ENCODE data around the gene PAGR1. TPM values are rescaled to one million over a fixed set of nuclear protein-coding genes. Genes with fewer than 3 reads are reported as not detected.
A peak's percentile ranks its signal among the peaks of the same experiment; 100 is the strongest.

Gene PAGR1
- total and polyA plus RNA-seq, 2 of the 13 experiments (the other 11 are each of a cell fraction or from before 2014, with no cell fraction given): 9.8 to 66.4 TPM

DNA sequence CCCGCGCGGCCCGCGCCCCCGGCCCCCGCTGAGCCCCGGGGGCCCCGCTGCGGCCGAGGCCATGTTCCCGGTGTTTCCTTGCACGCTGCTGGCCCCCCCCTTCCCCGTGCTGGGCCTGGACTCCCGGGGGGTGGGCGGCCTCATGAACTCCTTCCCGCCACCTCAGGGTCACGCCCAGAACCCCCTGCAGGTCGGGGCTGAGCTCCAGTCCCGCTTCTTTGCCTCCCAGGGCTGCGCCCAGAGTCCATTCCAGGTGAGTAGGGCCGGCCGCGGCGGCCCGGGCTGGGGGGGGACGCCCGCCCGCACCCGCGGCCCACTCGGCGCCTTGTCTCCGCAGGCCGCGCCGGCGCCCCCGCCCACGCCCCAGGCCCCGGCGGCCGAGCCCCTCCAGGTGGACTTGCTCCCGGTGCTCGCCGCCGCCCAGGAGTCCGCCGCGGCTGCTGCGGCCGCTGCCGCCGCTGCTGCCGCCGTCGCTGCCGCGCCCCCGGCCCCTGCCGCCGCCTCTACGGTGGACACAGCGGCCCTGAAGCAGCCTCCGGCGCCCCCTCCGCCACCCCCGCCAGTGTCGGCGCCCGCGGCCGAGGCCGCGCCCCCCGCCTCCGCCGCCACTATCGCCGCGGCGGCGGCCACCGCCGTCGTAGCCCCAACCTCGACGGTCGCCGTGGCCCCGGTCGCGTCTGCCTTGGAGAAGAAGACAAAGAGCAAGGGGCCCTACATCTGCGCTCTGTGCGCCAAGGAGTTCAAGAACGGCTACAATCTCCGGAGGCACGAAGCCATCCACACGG is 9.1 kb upstream of the PAGR1 start (continued):
- 0 out of 2 replicates have a peak, but pooled peaks have one; percentile 29 for TF ChIP-seq ZNF790 (CRISPR knock-in tag; IDR thresholded peaks at IDR 0.05; ENCODE audit: borderline replicate concordance)
- TF ChIP-seq, protein P1, sequence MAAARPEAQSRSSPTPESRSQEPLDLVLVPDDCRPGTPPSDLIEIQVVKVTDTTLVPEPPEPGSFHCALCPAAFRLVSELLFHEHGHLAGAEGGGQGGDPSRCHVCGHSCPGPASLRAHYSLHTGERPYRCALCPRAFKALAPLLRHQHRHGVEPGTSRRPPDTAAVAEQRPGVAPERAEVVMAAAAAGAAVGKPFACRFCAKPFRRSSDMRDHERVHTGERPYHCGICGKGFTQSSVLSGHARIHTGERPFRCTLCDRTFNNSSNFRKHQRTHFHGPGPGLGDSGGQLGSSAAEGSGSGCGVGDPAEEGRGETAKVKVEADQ (CRISPR knock-in tag; IDR thresholded peaks at IDR 0.05; ENCODE audit: borderline replicate concordance): no peak
- TF ChIP-seq ZNF230 (CRISPR knock-in tag; IDR thresholded peaks at IDR 0.05): no peak
- TF ChIP-seq, protein P2, sequence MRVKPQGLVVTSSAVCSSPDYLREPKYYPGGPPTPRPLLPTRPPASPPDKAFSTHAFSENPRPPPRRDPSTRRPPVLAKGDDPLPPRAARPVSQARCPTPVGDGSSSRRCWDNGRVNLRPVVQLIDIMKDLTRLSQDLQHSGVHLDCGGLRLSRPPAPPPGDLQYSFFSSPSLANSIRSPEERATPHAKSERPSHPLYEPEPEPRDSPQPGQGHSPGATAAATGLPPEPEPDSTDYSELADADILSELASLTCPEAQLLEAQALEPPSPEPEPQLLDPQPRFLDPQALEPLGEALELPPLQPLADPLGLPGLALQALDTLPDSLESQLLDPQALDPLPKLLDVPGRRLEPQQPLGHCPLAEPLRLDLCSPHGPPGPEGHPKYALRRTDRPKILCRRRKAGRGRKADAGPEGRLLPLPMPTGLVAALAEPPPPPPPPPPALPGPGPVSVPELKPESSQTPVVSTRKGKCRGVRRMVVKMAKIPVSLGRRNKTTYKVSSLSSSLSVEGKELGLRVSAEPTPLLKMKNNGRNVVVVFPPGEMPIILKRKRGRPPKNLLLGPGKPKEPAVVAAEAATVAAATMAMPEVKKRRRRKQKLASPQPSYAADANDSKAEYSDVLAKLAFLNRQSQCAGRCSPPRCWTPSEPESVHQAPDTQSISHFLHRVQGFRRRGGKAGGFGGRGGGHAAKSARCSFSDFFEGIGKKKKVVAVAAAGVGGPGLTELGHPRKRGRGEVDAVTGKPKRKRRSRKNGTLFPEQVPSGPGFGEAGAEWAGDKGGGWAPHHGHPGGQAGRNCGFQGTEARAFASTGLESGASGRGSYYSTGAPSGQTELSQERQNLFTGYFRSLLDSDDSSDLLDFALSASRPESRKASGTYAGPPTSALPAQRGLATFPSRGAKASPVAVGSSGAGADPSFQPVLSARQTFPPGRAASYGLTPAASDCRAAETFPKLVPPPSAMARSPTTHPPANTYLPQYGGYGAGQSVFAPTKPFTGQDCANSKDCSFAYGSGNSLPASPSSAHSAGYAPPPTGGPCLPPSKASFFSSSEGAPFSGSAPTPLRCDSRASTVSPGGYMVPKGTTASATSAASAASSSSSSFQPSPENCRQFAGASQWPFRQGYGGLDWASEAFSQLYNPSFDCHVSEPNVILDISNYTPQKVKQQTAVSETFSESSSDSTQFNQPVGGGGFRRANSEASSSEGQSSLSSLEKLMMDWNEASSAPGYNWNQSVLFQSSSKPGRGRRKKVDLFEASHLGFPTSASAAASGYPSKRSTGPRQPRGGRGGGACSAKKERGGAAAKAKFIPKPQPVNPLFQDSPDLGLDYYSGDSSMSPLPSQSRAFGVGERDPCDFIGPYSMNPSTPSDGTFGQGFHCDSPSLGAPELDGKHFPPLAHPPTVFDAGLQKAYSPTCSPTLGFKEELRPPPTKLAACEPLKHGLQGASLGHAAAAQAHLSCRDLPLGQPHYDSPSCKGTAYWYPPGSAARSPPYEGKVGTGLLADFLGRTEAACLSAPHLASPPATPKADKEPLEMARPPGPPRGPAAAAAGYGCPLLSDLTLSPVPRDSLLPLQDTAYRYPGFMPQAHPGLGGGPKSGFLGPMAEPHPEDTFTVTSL (CRISPR knock-in tag; IDR thresholded peaks at IDR 0.05; ENCODE audit: borderline replicate concordance): no peak
- TF ChIP-seq ZNF232 (CRISPR knock-in tag; IDR thresholded peaks at IDR 0.05; ENCODE audit: borderline replicate concordance): no peak
- TF ChIP-seq, protein P3, sequence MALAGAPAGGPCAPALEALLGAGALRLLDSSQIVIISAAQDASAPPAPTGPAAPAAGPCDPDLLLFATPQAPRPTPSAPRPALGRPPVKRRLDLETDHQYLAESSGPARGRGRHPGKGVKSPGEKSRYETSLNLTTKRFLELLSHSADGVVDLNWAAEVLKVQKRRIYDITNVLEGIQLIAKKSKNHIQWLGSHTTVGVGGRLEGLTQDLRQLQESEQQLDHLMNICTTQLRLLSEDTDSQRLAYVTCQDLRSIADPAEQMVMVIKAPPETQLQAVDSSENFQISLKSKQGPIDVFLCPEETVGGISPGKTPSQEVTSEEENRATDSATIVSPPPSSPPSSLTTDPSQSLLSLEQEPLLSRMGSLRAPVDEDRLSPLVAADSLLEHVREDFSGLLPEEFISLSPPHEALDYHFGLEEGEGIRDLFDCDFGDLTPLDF (CRISPR knock-in tag; IDR thresholded peaks at IDR 0.05): peak; percentile 63
- TF ChIP-seq, protein P4, sequence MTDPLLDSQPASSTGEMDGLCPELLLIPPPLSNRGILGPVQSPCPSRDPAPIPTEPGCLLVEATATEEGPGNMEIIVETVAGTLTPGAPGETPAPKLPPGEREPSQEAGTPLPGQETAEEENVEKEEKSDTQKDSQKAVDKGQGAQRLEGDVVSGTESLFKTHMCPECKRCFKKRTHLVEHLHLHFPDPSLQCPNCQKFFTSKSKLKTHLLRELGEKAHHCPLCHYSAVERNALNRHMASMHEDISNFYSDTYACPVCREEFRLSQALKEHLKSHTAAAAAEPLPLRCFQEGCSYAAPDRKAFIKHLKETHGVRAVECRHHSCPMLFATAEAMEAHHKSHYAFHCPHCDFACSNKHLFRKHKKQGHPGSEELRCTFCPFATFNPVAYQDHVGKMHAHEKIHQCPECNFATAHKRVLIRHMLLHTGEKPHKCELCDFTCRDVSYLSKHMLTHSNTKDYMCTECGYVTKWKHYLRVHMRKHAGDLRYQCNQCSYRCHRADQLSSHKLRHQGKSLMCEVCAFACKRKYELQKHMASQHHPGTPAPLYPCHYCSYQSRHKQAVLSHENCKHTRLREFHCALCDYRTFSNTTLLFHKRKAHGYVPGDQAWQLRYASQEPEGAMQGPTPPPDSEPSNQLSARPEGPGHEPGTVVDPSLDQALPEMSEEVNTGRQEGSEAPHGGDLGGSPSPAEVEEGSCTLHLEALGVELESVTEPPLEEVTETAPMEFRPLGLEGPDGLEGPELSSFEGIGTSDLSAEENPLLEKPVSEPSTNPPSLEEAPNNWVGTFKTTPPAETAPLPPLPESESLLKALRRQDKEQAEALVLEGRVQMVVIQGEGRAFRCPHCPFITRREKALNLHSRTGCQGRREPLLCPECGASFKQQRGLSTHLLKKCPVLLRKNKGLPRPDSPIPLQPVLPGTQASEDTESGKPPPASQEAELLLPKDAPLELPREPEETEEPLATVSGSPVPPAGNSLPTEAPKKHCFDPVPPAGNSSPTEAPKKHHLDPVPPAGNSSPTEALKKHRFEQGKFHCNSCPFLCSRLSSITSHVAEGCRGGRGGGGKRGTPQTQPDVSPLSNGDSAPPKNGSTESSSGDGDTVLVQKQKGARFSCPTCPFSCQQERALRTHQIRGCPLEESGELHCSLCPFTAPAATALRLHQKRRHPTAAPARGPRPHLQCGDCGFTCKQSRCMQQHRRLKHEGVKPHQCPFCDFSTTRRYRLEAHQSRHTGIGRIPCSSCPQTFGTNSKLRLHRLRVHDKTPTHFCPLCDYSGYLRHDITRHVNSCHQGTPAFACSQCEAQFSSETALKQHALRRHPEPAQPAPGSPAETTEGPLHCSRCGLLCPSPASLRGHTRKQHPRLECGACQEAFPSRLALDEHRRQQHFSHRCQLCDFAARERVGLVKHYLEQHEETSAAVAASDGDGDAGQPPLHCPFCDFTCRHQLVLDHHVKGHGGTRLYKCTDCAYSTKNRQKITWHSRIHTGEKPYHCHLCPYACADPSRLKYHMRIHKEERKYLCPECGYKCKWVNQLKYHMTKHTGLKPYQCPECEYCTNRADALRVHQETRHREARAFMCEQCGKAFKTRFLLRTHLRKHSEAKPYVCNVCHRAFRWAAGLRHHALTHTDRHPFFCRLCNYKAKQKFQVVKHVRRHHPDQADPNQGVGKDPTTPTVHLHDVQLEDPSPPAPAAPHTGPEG (CRISPR knock-in tag; IDR thresholded peaks at IDR 0.05): no peak
- no peak for TF ChIP-seq ZNF747 (CRISPR knock-in tag; IDR thresholded peaks at IDR 0.05; ENCODE audit: borderline replicate concordance)
- TF ChIP-seq ZNF317 (CRISPR knock-in tag; IDR thresholded peaks at IDR 0.05): no peak
- TF ChIP-seq JUN (CRISPR knock-in tag; IDR thresholded peaks at IDR 0.05): no peak
- no peak for TF ChIP-seq CEBPB (IDR thresholded peaks at IDR 0.05; ENCODE audit: borderline replicate concordance, low read depth, low read length)
- TF ChIP-seq PLRG1 (conservative IDR thresholded peaks at IDR 0.05): no peak
- no peak for TF ChIP-seq ZNF17 (CRISPR knock-in tag; IDR thresholded peaks at IDR 0.05)
- TF ChIP-seq ZFP62 (CRISPR knock-in tag; IDR thresholded peaks at IDR 0.05): 0 out of 2 replicates have a peak, but pooled peaks have one; percentile 12
- no peak; the same call in 1 of the 2 replicates for TF ChIP-seq NKX3-1 (CRISPR knock-in tag; IDR thresholded peaks at IDR 0.05)
- TF ChIP-seq FOXK1 (CRISPR knock-in tag; IDR thresholded peaks at IDR 0.05; ENCODE audit: borderline replicate concordance, low read depth): no peak

Measured in HepG2 (cell line).